Activated T-cell treated with anti-CD3 and anti-CD28 coated beads, Interleukin-2, amount 50 U/mL, for 24 hours (primary cell): Measurements from ENCODE around the gene TAS1R3.

Source experiments
- DNase-seq: peaks from one replicate; pipeline ENCODE4 v3.0.0-alpha.2; 2020
- H3K27ac Mint-ChIP-seq: 2 replicates; pipeline ENCODE4 v1.8.0; 2020; ENCODE audit warnings: mild to moderate bottlenecking, mixed read lengths
- H3K27me3 Mint-ChIP-seq: 2 replicates; pipeline ENCODE4 v1.8.0; 2020; ENCODE audit warnings: mixed read lengths
- H3K36me3 Mint-ChIP-seq: 2 replicates; pipeline ENCODE4 v1.8.0; 2020; ENCODE audit warnings: low read depth, mixed read lengths
- H3K4me1 Mint-ChIP-seq: 2 replicates; pipeline ENCODE4 v1.8.0; 2020; ENCODE audit warnings: low read depth, mixed read lengths
- H3K4me3 Mint-ChIP-seq: 2 replicates; pipeline ENCODE4 v1.8.0; 2020; ENCODE audit warnings: mild to moderate bottlenecking, moderate library complexity, mixed read lengths
- H3K9me3 Mint-ChIP-seq: 2 replicates; pipeline ENCODE4 v1.8.0; 2020; ENCODE audit warnings: mixed read lengths

The TAS1R3 gene

DNA sequence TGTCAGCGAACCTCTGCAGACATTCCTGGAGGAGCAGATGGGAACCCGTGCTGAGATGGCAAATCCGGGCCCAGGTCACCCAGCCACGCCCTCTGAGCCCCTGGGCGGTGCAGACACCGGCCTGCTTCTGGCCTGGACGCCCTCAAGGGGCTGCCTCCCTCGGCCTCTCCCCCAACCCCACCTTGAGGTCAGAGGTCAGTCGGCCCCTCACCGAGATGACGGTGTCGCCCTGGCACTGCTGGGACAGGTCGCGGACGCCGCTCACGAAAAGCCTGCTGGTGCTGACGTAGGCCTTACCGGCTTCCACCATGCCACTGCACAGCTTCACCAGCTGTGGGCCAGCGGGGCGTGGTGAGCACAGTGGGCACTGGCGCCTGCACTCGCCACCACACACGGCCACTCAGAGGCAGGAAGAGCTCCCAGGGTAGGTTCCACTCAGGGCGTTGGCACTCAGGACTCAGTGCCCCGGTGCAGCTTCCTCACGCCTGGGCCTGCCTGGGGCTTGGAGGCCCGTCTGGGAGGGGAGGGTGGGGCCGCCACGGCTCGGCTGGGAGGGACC lies 28.1 kb upstream of the TAS1R3 start:
- Mint-ChIP-seq H3K4me1 (peaks cover 22% of the 10 kb centered on the region), H3K9me3 (no peaks in the 10 kb centered on the region), H3K27me3 (no peaks in the 10 kb centered on the region), H3K36me3 (peaks cover 4% of the 10 kb centered on the region), H3K4me3 (no peak overlapping the region), H3K27ac (no peak overlapping the region)
- no peak for DNase-seq

- Mint-ChIP-seq H3K4me3 (no peak overlapping the region), H3K27ac (peak overlapping the region; percentile 26), H3K9me3 (no peaks in the 10 kb centered on the region), H3K4me1 (peaks cover 22% of the 10 kb centered on the region), H3K27me3 (no peaks in the 10 kb centered on the region), H3K36me3 (peaks cover 4% of the 10 kb centered on the region)
- no peak for DNase-seq
Observed at GRCh38 chr1:1303736-1304135, 27.3 kb upstream of the TAS1R3 start.

- no peak for DNase-seq
- Mint-ChIP-seq H3K27me3 (no peaks in the 10 kb centered on the region), H3K4me1 (peaks cover 24% of the 10 kb centered on the region), H3K36me3 (peaks cover 10% of the 10 kb centered on the region), H3K4me3 (peak overlapping the region; percentile 85), H3K9me3 (no peaks in the 10 kb centered on the region), H3K27ac (peak overlapping the region; percentile 57)
Observed at GRCh38 chr1:1304331-1305299, 26.5 kb upstream of the TAS1R3 start.

- DNase-seq, result peak; percentile 82
- H3K27me3 Mint-ChIP-seq, result no peaks in the 10 kb centered on the region
- H3K4me1 Mint-ChIP-seq, result peaks cover 32% of the 10 kb centered on the region
- H3K9me3 Mint-ChIP-seq, result no peaks in the 10 kb centered on the region
- peak overlapping the region; percentile 85 for H3K4me3 Mint-ChIP-seq
- H3K36me3 Mint-ChIP-seq, result peaks cover 19% of the 10 kb centered on the region
- peak overlapping the region; percentile 90 for H3K27ac Mint-ChIP-seq
Observed at GRCh38 chr1:1305300-1306069, 25.6 kb upstream of the TAS1R3 start.

DNA sequence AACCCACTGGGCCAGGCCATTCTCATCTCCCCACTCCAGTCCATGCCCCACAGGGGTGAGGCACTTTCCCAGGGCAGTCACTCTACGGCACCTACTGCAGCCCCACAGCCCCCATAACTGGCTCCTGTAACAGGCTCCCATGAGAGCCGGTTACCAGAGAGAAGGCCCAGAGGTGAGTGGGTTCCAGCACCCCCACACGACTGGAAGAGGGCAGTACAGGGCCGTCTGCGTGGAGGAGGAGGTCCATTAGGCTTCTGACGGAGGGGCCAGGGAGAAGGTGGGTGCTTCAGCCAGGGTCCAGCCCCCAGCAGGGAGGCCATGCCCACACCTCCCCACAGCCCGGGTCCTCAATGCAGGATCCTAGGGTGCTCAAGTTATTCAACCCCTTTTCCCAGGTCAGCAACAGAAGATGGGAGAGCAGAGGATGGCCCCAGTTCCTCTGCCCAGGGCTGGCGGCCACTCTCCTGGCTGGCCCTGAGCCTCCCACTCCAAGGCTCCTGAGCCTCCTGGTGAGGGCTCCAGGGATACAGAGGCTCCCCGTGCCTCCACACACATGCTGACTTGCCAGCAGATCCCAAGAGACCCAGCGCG lies 24.9 kb upstream of the TAS1R3 start:
- Mint-ChIP-seq H3K27ac (peak overlapping the region; percentile 90), H3K4me1 (peaks cover 33% of the 10 kb centered on the region), H3K4me3 (peak overlapping the region; percentile 85), H3K36me3 (peaks cover 24% of the 10 kb centered on the region), H3K9me3 (no peaks in the 10 kb centered on the region), H3K27me3 (no peaks in the 10 kb centered on the region)
- no peak for DNase-seq

- peak overlapping the region; percentile 90 for H3K27ac Mint-ChIP-seq
- H3K27me3 Mint-ChIP-seq, result no peaks in the 10 kb centered on the region
- H3K36me3 Mint-ChIP-seq, result peaks cover 30% of the 10 kb centered on the region
Observed at GRCh38 chr1:1306661-1307260, 24.3 kb upstream of the TAS1R3 start.

DNA sequence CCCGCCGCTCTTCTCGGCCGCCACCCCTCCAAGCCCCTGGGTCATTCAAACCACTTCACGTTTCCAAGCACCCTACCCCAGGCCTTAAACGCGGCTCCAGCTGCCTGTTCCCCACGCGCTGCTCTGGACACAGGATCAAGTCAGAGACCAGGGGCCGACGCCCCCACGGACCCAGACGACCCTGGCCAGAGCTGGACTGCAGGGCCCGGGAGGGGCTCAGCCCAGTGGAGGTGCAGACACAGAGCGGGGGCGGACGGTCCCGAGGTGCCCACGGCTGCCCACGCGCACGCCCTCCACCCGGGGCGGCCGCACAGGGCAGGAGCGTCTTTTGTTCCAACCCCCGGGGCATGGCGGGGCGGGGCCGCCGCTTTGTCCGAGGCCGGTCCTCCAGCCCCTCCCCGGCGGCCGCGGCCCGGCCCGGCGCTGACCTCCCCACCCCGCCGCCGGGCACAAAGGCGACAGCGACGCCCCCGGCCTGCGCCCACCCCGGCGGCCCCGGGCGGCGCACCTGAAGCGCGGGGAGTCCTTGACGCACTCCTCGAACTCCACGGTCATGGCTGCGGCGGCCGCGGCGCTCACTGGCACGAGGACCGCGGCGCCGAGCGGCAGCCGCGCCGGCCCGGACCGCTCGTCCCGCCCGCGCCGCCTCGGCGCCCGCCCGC lies 23.7 kb upstream of the TAS1R3 start:
- Mint-ChIP-seq H3K4me3 (peak overlapping the region; percentile 85), H3K9me3 (no peaks in the 10 kb centered on the region), H3K27ac (peak overlapping the region; percentile 90), H3K36me3 (peaks cover 34% of the 10 kb centered on the region), H3K27me3 (no peaks in the 10 kb centered on the region), H3K4me1 (peaks cover 33% of the 10 kb centered on the region)
- no peak for DNase-seq

More at GRCh38 chr1:1306661-1307260, 24.3 kb upstream of the TAS1R3 start:
- DNase-seq, result no peak
- Mint-ChIP-seq H3K4me3 (peak overlapping the region; percentile 85), H3K4me1 (peaks cover 33% of the 10 kb centered on the region), H3K9me3 (no peaks in the 10 kb centered on the region)

- peak within 1 kb of the TSS; percentile 85 for H3K4me3 Mint-ChIP-seq
- H3K27ac Mint-ChIP-seq, result peak within 1 kb of the TSS; percentile 95
- no peaks in the 10 kb centered on the region for H3K9me3 Mint-ChIP-seq
- no peaks in the 10 kb centered on the region for H3K27me3 Mint-ChIP-seq
- H3K36me3 Mint-ChIP-seq, result peaks cover 41% of the 10 kb centered on the region
- peaks cover 33% of the 10 kb centered on the region for H3K4me1 Mint-ChIP-seq
- peak; percentile 92 for DNase-seq
Observed at GRCh38 chr1:1307923-1308755, 22.9 kb upstream of the TAS1R3 start, which contains the start of the genes ACAP3 and PUSL1. Gene ACAP3, minus strand, starts transcription at chr1:1307930. Its CDS starts 115 bp downstream, at chr1:1307815. Gene PUSL1, plus strand, starts transcription at chr1:1308597. Its CDS starts 47 bp downstream, at chr1:1308644.

- Mint-ChIP-seq H3K36me3 (peaks cover 48% of the 10 kb centered on the region), H3K9me3 (no peaks in the 10 kb centered on the region), H3K27ac (peak overlapping the region; percentile 92), H3K4me3 (peak overlapping the region; percentile 84), H3K4me1 (peaks cover 33% of the 10 kb centered on the region), H3K27me3 (no peaks in the 10 kb centered on the region)
- no peak for DNase-seq
Observed at GRCh38 chr1:1308756-1309250, 22.3 kb upstream of the TAS1R3 start.

GRCh38 chr1:1309251-1310108 lies 21.6 kb upstream of the TAS1R3 start:
- peak; percentile 58 for DNase-seq
- Mint-ChIP-seq H3K4me3 (peak overlapping the region; percentile 84), H3K9me3 (no peaks in the 10 kb centered on the region), H3K27me3 (no peaks in the 10 kb centered on the region), H3K36me3 (peaks cover 54% of the 10 kb centered on the region), H3K27ac (peak overlapping the region; percentile 87), H3K4me1 (peaks cover 32% of the 10 kb centered on the region)

GRCh38 chr1:1310109-1310385 lies 21.0 kb upstream of the TAS1R3 start:
- H3K4me1 Mint-ChIP-seq, result peaks cover 30% of the 10 kb centered on the region
- H3K27ac Mint-ChIP-seq, result peak overlapping the region; percentile 87
- H3K9me3 Mint-ChIP-seq, result no peaks in the 10 kb centered on the region
- peak overlapping the region; percentile 84 for H3K4me3 Mint-ChIP-seq
- peaks cover 59% of the 10 kb centered on the region for H3K36me3 Mint-ChIP-seq
- no peak for DNase-seq
- no peaks in the 10 kb centered on the region for H3K27me3 Mint-ChIP-seq

DNA sequence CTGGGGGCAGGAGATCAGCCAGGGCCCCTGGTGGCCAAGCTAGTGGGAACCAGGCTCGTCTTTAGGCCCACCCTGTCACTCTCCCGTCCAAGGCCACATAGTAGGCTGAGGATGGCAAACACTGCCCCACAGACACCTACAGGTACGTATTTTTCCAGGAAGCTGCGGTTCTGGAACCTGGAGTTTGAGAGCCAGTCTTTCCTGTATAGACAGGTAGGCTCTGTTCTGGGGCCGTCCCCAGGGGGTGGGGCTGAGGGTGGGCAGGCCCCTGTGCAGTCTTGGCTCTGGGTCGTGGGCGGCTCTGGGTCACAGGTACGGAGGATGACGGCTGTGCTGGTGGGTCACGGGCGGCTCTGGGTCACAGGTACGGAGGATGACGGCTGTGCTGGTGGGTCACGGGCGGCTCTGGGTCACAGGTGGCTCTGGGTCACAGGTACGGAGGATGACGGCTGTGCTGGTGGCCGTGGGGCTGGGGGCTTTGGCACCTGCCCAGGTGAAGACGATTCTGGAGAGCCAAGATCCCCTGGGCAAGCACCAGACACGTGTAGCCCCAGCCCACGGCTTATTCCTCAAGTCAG lies 20.5 kb upstream of the TAS1R3 start:
- Mint-ChIP-seq H3K9me3 (no peaks in the 10 kb centered on the region), H3K4me1 (peaks cover 26% of the 10 kb centered on the region), H3K4me3 (peak overlapping the region; percentile 38), H3K27me3 (no peaks in the 10 kb centered on the region), H3K27ac (peak overlapping the region; percentile 87), H3K36me3 (peaks cover 63% of the 10 kb centered on the region)
- no peak for DNase-seq
